Measurements from ENCODE around the gene NRG4. TPM values are rescaled to one million over a fixed set of nuclear protein-coding genes. Genes with fewer than 3 reads are reported as not detected.

Gene NRG4
- total and polyA plus RNA-seq, 2 of the 8 experiments (the other 6 are each of a cell fraction or from before 2014, with no cell fraction given) = 0.24 TPM; not detected in 1

GRCh38 chr15:76058714-76059319 lies 46.6 kb upstream of the NRG4 start:
- Histone ChIP-seq H2AK5ac (ENCODE audit: low read depth, low read length) (no peak overlapping the region), H3K4me1 (replicated peaks in 1 of 4; ENCODE audit: control insufficient read depth in 3 of 4, insufficient read depth in 4 of 4, low read length in 3 of 4) (peaks cover 0 to 16% (median 6%) of the 10 kb centered on the region in 4 experiments; a peak in 6 of 7 replicates), H3K14ac (ENCODE audit: insufficient read length) (no peak overlapping the region), H3K27me3 (replicated peaks in 1 of 4; ENCODE audit: control insufficient read depth in 3 of 4, extremely low read depth in 1 of 4, insufficient read depth in 3 of 4, low read length in 3 of 4) (peaks cover 0 to 14% (median 3%) of the 10 kb centered on the region in 4 experiments; a peak in 5 of 7 replicates), H3K56ac (replicated peaks; ENCODE audit: insufficient read length, low read depth, low read length) (no peak overlapping the region), H3K23ac (ENCODE audit: insufficient read length) (no peak overlapping the region), H2BK12ac (ENCODE audit: low read depth, low read length) (no peak overlapping the region), H3K79me1 (ENCODE audit: low read depth, low read length) (no peaks in the 10 kb centered on the region), H2BK120ac (replicated peaks; ENCODE audit: low read depth, low read length) (no peak overlapping the region), H2BK20ac (ENCODE audit: low read length) (no peak overlapping the region), H3K18ac (ENCODE audit: extremely low read depth, low read length) (no peak overlapping the region), H4K5ac (ENCODE audit: insufficient read length, low read depth, low read length) (no peak overlapping the region), H4K91ac (replicated peaks; ENCODE audit: insufficient read length, low read length) (no peak overlapping the region), H3K79me2 (ENCODE audit: control insufficient read depth in 1 of 2, insufficient read depth in 2 of 2, low read length in 2 of 2) (no peaks in the 10 kb centered on the region), H3K4ac (replicated peaks; ENCODE audit: insufficient read length, low read depth, low read length) (no peak overlapping the region), H3K4me3 (ENCODE audit: extremely low read depth in 1 of 4, insufficient read depth in 2 of 4, low read depth in 3 of 4, low read length in 4 of 4) (peak overlapping the region; percentile 69 to 85 (median 76)), H4K20me1 (replicated peaks in 1 of 2; ENCODE audit: control insufficient read depth in 1 of 2, insufficient read depth in 2 of 2, low read length in 2 of 2) (no peaks in the 10 kb centered on the region), H3K9me3 (ENCODE audit: insufficient read depth in 2 of 2, low read depth in 1 of 2, low read length in 1 of 2) (no peaks in the 10 kb centered on the region), H3K23me2 (ENCODE audit: low read depth, low read length) (peaks cover 5% of the 10 kb centered on the region; the same call in 1 of the 2 replicates), H3K9ac (replicated peaks in 1 of 4; ENCODE audit: extremely low read depth in 1 of 4, low read depth in 3 of 4, low read length in 3 of 4) (no peak overlapping the region), H2AFZ (ENCODE audit: low read length) (no peak overlapping the region), H3K36me3 (ENCODE audit: control insufficient read depth in 2 of 4, insufficient read depth in 4 of 4, low read length in 3 of 4) (no peaks in the 10 kb centered on the region), H4K8ac (ENCODE audit: extremely low read depth, insufficient read depth, low read length) (no peak overlapping the region), H3K4me2 (ENCODE audit: insufficient read depth in 1 of 2, low read depth in 2 of 2, low read length in 2 of 2) (peak overlapping the region; percentile 60 to 88), H2BK15ac (ENCODE audit: low read length) (no peak overlapping the region), H3K27ac (ENCODE audit: low read depth, low read length) (no peak overlapping the region), H2BK5ac (ENCODE audit: low read depth, low read length) (no peak overlapping the region)
- CTCF ChIA-PET (ENCODE audit: partially characterized antibody) = interaction anchor here (0.7 to 6.0 kb wide), 26 partner anchors 7 to 131 kb away, joined by 3 to 164 read pairs (median 5); no protein-coding TSS in a partner anchor
- WGBS, 2 experiments (ENCODE audit: extremely low coverage in 1 of 2, insufficient coverage in 1 of 2, insufficient read length in 1 of 2, insufficient replicate concordance in 2 of 2, low coverage in 1 of 2, low lambda C conversion rate in 2 of 2, missing lambda C conversion rate in 1 of 2) = 24% methylated on average over 18 of the region's 18 CpGs; no CpG with 5 or more reads in 1 of the 2 experiments
- TF ChIP-seq NRF1 (IDR thresholded peaks at IDR 0.05; ENCODE audit: low read depth, low read length) (no peak), RAD21 (IDR thresholded peaks at IDR 0.05 in 1 of 2, conservative IDR thresholded peaks at IDR 0.05 in 1 of 2; ENCODE audit: low read depth in 2 of 2, low read length in 2 of 2) (peak; percentile 50 to 66), CTCF (IDR thresholded peaks at IDR 0.05; ENCODE audit: control extremely low read depth in 1 of 3, insufficient read depth in 1 of 3, low read depth in 1 of 3, low read length in 3 of 3) (peak; percentile 40 to 60 (median 43))
- FAIRE-seq (no peak), DNase-seq (ENCODE audit: low read depth in 1 of 2, low spot score in 2 of 2) (no peak)
- POLR2A ChIA-PET (ENCODE audit: partially characterized antibody) = interaction anchor here (0.8 to 2.7 kb wide), 2 partner anchors 81 to 331 kb away, joined by 3 to 11 read pairs; no protein-coding TSS in a partner anchor
